Measurements from ENCODE around the gene CDH12. TPM values are rescaled to one million over a fixed set of nuclear protein-coding genes. Genes with fewer than 3 reads are reported as not detected.

The CDH12 gene
- polyA plus RNA-seq, 2 of the 4 experiments (the other 2 are of a cell fraction), result 0.04 TPM; not detected in 1

DNA sequence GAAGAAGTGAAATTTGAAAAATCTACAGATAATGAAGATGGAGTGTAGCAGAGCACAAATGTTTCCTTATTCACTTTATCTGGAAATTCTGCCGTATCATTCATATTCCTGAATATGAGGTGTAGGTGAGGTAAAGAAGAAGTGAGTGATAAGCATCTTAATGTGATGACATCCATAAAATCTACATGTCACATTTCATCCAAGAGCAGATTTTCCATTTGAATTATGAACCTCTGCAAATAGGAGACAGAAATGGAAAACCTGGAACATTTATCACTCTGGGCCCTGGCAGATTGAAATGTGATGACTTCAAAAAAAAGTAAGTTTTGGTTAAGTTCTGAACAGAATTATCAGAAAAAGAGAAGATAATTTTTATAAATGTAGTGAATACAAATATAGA lies 240.2 kb downstream of the CDH12 start:
- no peak for DNase-seq (ENCODE audit: low read depth in 1 of 2, low spot score in 1 of 2)
- WGBS (ENCODE audit: missing lambda C conversion rate), result 42% methylated on average over 1 of the region's 1 CpG
- CTCF ChIA-PET, result no interaction called here
- H3K27ac ChIP-seq, result no peak overlapping the region
- no peak for ATAC-seq
- H3K4me3 ChIP-seq, result no peak overlapping the region
- no peaks in the 10 kb centered on the region for H3K9me3 ChIP-seq
- TF ChIP-seq RCOR1 (IDR thresholded peaks at IDR 0.05; ENCODE audit: low read depth, low read length), result no peak
- TF ChIP-seq RFX5 (IDR thresholded peaks at IDR 0.05), result no peak
- TF ChIP-seq RNF2 (IDR thresholded peaks at IDR 0.05; ENCODE audit: borderline replicate concordance, low read depth), result no peak
- TF ChIP-seq GATA3 (IDR thresholded peaks at IDR 0.05; ENCODE audit: borderline replicate concordance), result no peak
- no peak for TF ChIP-seq CBX8 (IDR thresholded peaks at IDR 0.05)
- TF ChIP-seq TFCP2L1 (CRISPR knock-in tag; IDR thresholded peaks at IDR 0.05), result no peak
- TF ChIP-seq FOSL2 (IDR thresholded peaks at IDR 0.05), result no peak
- no peak for TF ChIP-seq FOSL2 (CRISPR knock-in tag; IDR thresholded peaks at IDR 0.05)
- TF ChIP-seq, protein P1, sequence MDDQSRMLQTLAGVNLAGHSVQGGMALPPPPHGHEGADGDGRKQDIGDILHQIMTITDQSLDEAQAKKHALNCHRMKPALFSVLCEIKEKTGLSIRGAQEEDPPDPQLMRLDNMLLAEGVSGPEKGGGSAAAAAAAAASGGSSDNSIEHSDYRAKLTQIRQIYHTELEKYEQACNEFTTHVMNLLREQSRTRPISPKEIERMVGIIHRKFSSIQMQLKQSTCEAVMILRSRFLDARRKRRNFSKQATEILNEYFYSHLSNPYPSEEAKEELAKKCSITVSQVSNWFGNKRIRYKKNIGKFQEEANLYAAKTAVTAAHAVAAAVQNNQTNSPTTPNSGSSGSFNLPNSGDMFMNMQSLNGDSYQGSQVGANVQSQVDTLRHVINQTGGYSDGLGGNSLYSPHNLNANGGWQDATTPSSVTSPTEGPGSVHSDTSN (IDR thresholded peaks at IDR 0.05), result no peak
- no peak for TF ChIP-seq RARB (CRISPR knock-in tag; IDR thresholded peaks at IDR 0.05)
- TF ChIP-seq, protein P2, sequence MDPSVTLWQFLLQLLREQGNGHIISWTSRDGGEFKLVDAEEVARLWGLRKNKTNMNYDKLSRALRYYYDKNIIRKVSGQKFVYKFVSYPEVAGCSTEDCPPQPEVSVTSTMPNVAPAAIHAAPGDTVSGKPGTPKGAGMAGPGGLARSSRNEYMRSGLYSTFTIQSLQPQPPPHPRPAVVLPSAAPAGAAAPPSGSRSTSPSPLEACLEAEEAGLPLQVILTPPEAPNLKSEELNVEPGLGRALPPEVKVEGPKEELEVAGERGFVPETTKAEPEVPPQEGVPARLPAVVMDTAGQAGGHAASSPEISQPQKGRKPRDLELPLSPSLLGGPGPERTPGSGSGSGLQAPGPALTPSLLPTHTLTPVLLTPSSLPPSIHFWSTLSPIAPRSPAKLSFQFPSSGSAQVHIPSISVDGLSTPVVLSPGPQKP (IDR thresholded peaks at IDR 0.05; ENCODE audit: low read depth, low read length), result no peak
- TF ChIP-seq, protein P3, sequence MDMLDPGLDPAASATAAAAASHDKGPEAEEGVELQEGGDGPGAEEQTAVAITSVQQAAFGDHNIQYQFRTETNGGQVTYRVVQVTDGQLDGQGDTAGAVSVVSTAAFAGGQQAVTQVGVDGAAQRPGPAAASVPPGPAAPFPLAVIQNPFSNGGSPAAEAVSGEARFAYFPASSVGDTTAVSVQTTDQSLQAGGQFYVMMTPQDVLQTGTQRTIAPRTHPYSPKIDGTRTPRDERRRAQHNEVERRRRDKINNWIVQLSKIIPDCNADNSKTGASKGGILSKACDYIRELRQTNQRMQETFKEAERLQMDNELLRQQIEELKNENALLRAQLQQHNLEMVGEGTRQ (IDR thresholded peaks at IDR 0.05), result no peak
- TF ChIP-seq ZNF302 (CRISPR knock-in tag; IDR thresholded peaks at IDR 0.05), result no peak
- TF ChIP-seq FOSB (CRISPR knock-in tag; IDR thresholded peaks at IDR 0.05), result no peak
- TF ChIP-seq CHD4 (IDR thresholded peaks at IDR 0.05; ENCODE audit: borderline replicate concordance), result no peak
- TF ChIP-seq SMC3 (IDR thresholded peaks at IDR 0.05), result no peak
- no peak for TF ChIP-seq NR3C1 (IDR thresholded peaks at IDR 0.05)
- POLR2A ChIA-PET, result no interaction called here
- H3K4me2 ChIP-seq, result no peak overlapping the region
- no peak for FAIRE-seq
- H3K4me1 ChIP-seq, result no peaks in the 10 kb centered on the region

DNA sequence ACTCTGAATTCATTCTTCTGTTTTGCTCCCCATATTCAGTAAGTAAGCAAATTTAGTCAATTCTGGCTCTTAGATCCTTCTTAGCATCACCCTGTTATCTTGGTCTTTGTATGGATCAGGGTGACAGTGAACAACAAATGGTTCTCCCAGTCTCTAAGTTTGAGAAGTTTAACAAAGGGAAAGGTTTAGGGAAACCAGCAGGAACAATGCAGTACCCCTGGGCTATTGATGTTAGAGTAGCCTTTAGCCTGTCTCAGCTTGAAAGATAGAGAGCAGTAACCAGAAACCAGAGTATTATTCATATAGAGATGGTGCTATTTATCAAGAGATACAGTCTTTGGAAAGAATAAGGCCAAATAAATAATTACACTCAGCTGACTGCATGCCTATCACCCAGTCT lies 241.8 kb downstream of the CDH12 start:
- Histone ChIP-seq H3K27ac (no peak overlapping the region), H3K4me1 (no peaks in the 10 kb centered on the region), H3K9me3 (no peaks in the 10 kb centered on the region), H3K4me3 (no peak overlapping the region), H3K4me2 (no peak overlapping the region)
- TF ChIP-seq, protein P4, sequence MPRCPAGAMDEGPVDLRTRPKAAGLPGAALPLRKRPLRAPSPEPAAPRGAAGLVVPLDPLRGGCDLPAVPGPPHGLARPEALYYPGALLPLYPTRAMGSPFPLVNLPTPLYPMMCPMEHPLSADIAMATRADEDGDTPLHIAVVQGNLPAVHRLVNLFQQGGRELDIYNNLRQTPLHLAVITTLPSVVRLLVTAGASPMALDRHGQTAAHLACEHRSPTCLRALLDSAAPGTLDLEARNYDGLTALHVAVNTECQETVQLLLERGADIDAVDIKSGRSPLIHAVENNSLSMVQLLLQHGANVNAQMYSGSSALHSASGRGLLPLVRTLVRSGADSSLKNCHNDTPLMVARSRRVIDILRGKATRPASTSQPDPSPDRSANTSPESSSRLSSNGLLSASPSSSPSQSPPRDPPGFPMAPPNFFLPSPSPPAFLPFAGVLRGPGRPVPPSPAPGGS (IDR thresholded peaks at IDR 0.05), result no peak
- no peak for TF ChIP-seq SMC3 (IDR thresholded peaks at IDR 0.05)
- TF ChIP-seq HEYL (CRISPR knock-in tag; IDR thresholded peaks at IDR 0.05), result no peak
- TF ChIP-seq CBX2 (IDR thresholded peaks at IDR 0.05; ENCODE audit: borderline replicate concordance, low read depth), result no peak
- TF ChIP-seq ESRRA (IDR thresholded peaks at IDR 0.05; ENCODE audit: borderline replicate concordance, low read length), result no peak
- TF ChIP-seq CHD2 (IDR thresholded peaks at IDR 0.05; ENCODE audit: low read length, partially characterized antibody), result no peak
- no peak for TF ChIP-seq MYC (IDR thresholded peaks at IDR 0.05; ENCODE audit: borderline replicate concordance, low read length)
- TF ChIP-seq, protein P5, sequence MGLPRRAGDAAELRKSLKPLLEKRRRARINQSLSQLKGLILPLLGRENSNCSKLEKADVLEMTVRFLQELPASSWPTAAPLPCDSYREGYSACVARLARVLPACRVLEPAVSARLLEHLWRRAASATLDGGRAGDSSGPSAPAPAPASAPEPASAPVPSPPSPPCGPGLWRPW (IDR thresholded peaks at IDR 0.05), result no peak
- CTCF ChIA-PET, result no interaction called here
- DNase-seq (ENCODE audit: low read depth in 1 of 2, low spot score in 1 of 2) (no peak), FAIRE-seq (no peak), ATAC-seq (no peak)
- POLR2A ChIA-PET, result no interaction called here
